22Rv1 (cell line): ENCODE results near the gene SPRY4.
A peak's percentile ranks its signal among the peaks of the same experiment; 100 is the strongest.

Source experiments
- H3K27ac ChIP-seq: fragments of 450-650 bp; 2 replicates; pipeline ENCODE4 v1.5.1; 2017
- ZFX ChIP-seq: fragments of 450-650 bp; IDR thresholded peaks from 2 replicates; pipeline ENCODE4 v1.6.1; 2017; ENCODE audit warnings: antibody characterized with exemption, borderline replicate concordance
- TF ChIP-seq, protein P1 (sequence below): fragments of 450-650 bp; IDR thresholded peaks from 2 replicates; pipeline ENCODE4 v1.5.1; 2017; ENCODE audit warnings: mild to moderate bottlenecking

SPRY4 gene, protein sequence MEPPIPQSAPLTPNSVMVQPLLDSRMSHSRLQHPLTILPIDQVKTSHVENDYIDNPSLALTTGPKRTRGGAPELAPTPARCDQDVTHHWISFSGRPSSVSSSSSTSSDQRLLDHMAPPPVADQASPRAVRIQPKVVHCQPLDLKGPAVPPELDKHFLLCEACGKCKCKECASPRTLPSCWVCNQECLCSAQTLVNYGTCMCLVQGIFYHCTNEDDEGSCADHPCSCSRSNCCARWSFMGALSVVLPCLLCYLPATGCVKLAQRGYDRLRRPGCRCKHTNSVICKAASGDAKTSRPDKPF

DNA sequence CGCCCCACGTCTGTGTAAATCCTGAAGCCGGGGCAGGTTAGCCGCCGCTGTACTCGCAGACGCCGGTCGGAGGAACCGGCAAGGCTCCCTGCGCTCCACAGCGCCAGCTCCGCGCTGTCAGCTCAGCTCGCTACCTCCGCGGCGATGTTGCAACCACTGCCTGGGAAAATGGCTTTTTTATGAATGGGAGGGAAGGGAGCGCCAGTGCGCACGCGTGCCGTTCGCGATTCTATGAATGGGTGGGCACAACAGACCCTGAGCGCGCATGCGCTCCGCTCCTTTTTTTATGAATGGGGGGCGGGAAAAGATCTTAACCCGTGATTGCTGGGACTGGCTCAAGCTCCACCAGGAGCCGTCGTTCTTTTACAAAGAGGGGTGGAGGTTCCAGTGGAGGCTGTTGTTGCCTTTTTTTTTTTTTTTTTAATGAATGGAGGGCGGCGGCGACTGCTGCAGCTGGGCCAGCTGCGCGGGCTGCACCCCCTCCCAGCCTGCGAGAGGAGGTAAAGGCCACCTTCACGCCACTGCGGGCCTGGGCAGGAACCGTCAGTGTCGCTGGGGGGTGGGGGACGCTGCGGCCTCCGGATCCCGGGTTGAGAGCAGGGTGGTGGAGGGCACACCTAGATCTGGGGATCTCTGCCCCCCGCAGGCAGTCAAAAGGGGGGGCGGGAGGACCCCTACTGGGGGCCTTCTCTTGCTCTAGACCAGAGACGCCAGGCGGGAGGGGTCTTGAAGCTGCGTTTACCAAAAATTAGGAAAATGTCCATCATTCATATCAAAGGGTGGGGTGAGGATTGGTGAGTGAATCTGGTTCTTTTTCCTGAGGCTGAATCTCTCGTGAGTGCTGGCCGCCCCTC, at the start of gene SPRY4:
Gene SPRY4, minus strand, starts transcription at position 151 of the 854 bp plus-strand sequence. CDS start 9,913 bp downstream, outside the sequence.
- no peak for TF ChIP-seq ZFX
- TF ChIP-seq, protein P1, sequence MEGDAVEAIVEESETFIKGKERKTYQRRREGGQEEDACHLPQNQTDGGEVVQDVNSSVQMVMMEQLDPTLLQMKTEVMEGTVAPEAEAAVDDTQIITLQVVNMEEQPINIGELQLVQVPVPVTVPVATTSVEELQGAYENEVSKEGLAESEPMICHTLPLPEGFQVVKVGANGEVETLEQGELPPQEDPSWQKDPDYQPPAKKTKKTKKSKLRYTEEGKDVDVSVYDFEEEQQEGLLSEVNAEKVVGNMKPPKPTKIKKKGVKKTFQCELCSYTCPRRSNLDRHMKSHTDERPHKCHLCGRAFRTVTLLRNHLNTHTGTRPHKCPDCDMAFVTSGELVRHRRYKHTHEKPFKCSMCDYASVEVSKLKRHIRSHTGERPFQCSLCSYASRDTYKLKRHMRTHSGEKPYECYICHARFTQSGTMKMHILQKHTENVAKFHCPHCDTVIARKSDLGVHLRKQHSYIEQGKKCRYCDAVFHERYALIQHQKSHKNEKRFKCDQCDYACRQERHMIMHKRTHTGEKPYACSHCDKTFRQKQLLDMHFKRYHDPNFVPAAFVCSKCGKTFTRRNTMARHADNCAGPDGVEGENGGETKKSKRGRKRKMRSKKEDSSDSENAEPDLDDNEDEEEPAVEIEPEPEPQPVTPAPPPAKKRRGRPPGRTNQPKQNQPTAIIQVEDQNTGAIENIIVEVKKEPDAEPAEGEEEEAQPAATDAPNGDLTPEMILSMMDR = peak; percentile 34; the same call in 1 of the 2 replicates
- peak within 1 kb of the TSS; percentile 78 for H3K27ac ChIP-seq

DNA sequence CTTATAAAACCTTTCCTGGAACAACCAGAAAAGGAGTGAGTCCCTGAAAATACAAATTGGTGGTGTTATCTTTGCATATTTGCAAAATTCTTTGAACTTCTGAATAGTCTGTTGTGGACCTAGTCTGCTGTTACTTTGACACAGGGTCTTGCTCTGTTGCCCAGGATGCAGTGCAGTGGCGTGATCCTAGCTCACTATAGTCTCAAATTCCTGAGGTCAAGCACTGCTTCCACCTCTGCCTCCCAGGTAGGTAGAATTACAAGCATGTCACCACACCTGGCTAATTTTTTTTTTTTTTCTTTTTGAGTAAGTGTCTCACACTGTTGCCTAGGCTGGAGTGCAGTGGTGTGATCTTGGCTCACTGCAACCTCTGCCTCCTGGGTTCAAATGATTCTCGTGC, 43.7 kb upstream of the SPRY4 start:
- TF ChIP-seq, protein P1 = no peak
- TF ChIP-seq ZFX = no peak
- no peak overlapping the region for H3K27ac ChIP-seq

DNA sequence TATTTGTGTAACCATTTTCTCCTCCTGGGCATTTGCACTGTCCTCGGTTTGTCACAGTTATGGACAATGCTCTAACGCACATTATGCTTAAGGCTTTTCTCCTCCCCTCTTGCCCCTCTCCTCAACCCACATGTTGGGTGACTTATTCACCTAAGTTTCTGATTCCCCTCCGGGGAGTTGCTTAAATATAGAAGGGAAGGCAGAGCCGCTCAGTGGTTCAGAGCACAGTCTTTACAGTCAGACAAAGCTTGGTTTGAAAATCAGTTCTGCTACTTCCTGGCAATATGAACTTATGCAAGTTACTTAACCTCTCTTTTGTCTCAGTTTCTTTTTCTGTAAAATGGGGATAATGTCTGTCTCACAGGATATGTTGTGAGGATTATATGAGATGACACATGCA, 41.2 kb upstream of the SPRY4 start:
- no peak overlapping the region for H3K27ac ChIP-seq
- TF ChIP-seq ZFX = no peak
- TF ChIP-seq, protein P1 = no peak

DNA sequence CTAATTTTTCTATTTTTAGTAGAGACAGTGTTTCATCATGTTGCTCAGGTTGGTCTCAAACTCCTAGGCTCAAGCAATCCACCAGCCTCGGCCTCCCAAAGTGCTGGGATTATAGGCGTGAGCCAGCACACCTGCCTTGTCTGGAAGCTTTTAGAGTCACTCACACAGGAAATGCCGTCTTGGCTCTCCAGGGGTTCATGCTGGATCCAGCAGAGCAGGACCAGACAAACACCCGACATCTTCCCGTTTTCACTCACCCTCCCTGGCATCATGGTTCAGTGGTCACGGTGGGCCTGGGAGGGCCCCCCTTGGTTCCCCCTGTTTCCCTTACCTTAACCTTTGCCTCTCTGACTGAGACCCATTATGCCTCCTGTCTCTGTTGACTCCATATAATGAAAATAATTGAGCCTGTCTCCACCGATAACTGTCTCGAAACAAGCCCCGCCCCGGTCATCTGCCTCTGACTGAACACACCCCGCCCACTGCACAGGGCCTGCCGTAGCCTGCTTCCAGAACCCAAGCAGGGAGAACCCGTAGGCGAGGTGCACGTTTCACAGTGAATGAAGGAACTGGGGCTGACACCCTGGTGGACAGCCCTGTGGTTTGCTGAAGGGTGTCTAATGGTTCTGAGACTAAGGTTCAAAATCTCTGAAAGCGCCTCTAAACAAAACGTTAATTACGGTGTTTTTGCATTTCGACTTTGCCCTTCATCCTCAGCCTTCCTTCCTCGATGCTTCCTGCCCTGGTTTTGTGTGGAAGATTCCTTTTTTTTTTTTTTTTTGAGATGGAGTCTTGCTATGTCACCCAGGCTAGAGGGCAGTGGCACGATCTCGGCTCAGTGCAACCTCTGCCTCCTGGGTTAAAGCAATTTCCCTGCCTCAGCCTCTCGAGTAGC, 39.7 kb upstream of the SPRY4 start:
- H3K27ac ChIP-seq = no peak overlapping the region
- TF ChIP-seq, protein P1 = no peak
- no peak for TF ChIP-seq ZFX

DNA sequence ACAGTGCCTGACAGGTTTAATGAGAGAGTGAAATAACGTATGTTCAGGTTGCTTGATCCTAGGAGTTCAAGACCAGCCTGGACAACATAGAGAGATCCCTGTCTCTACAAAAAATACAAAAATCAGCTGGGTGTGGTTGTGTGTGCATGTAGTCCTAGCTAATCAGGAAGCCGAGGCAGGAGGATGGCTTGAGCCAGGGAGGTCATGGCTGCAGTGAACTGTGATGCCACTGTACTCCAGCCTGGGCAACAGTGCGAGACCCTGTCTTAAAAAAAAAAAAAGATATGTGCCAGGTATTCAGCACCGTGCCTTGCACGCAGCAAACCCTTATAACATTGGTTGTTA, 38.8 kb upstream of the SPRY4 start:
- no peak overlapping the region for H3K27ac ChIP-seq
- TF ChIP-seq ZFX = no peak
- TF ChIP-seq, protein P1 = no peak

DNA sequence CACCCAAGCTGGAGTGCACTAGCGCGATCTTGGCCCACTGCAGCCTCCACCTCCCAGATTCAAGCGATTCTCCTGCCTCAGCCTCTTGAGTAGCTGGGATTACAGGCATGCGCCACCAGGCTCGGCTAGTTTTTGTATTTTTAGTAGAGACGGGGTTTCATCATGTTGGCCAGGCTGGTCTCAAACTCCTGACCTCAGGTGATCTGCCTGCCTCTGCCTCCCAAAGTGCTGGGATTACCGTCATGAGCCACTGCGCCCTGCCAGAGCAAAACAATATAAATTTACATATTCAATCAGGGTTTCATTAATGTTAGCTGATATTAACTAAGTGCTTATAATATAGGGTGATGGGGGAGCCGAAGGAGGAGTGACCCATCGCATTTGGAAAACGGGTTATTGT, 37.4 kb upstream of the SPRY4 start:
- H3K27ac ChIP-seq = peak overlapping the region; percentile 48

DNA sequence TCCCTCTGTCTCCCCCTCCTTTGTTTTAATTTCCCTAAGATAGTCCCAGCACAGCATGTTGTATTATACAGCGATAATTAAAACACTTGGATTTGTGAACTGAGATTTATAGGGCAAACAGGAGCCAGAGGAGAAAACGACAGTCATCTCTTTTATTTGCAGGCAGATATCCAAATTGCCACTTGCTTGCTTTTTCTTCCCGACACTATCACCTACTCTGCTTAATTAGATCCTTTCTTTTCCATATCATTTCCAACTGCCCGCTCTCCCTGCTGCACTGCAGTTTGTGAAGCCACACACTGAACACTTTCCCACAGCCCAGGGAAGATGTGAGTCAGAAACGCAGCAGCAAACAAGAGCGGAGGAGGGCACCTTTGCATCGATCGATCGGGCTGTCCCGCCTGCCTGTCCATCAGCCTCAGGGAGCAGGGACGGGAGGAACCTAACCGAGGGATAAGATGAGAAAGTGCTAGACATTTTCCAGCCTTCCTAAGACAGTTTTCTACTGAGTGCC, 35.8 kb upstream of the SPRY4 start:
- peak overlapping the region; percentile 63 for H3K27ac ChIP-seq
- no peak for TF ChIP-seq ZFX
- TF ChIP-seq, protein P1 = no peak
